Skin epidermis (tissue), 12 donors: ENCODE data around the gene WDR27.
"Not testable (repeated sequence)": the region's sequence is repeated elsewhere in the genome, so short reads cannot be mapped to it uniquely, and the experiment has no call there.

Source experiments
- H3K27ac ChIP-seq, 21 experiments: fragments of 200-600 bp; sonication (generic) in 11 of 21; one replicate each; pipeline ENCODE4 v1.5.0; 2020; ENCODE audit warnings: mild to moderate bottlenecking in 3 of 21, inconsistent platforms in 2 of 21, moderate library complexity in 2 of 21
- H3K4me3 ChIP-seq, 7 experiments: fragments of 200-600 bp; sonication (generic) in 2 of 7; one replicate each; pipeline ENCODE4 v1.5.0; 2020; ENCODE audit warnings: inconsistent platforms in 2 of 7, mild to moderate bottlenecking in 2 of 7, moderate library complexity in 1 of 7

The WDR27 gene

GRCh38 chr6:169647637-169648036 is 54.2 kb downstream of the WDR27 start:
- no peak overlapping the region for H3K4me3 ChIP-seq
- H3K27ac ChIP-seq, result no peak overlapping the region

- Histone ChIP-seq H3K27ac (no peak overlapping the region), H3K4me3 (no peak overlapping the region)
These were observed 54.8 kb downstream of the WDR27 start for GRCh38 chr6:169646906-169647567.

- not testable (repeated sequence) for H3K4me3 ChIP-seq, H3K27ac ChIP-seq
These were observed 56.4 kb downstream of the WDR27 start for GRCh38 chr6:169645459-169645858.

DNA sequence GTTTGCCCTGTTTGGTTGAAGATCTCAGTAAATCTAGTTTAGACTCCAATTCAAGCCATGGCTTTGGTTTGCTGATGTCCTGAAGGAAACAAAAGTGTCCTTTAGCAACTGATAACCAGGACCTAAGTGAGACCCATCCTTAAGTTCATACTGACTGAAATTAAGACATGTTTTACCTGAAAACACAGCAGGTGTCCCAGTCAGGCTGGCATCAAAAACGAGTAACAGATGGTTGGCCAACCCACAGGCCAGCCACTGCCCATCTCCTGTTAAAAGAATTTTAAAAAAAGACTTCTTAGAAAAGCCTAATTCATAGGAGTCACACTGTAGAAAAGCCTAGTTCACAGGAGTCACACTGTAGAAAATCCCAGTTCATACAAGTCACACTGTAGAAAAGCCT is 58.3 kb downstream of the WDR27 start:
- Histone ChIP-seq H3K27ac (no peak overlapping the region), H3K4me3 (no peak overlapping the region)

- H3K27ac ChIP-seq, result no peak overlapping the region
- H3K4me3 ChIP-seq, result no peak overlapping the region
These were observed 59.4 kb downstream of the WDR27 start for GRCh38 chr6:169642455-169642854.

GRCh38 chr6:169641461-169642085 is 60.3 kb downstream of the WDR27 start:
- Histone ChIP-seq H3K27ac (no peak overlapping the region), H3K4me3 (no peak overlapping the region)

DNA sequence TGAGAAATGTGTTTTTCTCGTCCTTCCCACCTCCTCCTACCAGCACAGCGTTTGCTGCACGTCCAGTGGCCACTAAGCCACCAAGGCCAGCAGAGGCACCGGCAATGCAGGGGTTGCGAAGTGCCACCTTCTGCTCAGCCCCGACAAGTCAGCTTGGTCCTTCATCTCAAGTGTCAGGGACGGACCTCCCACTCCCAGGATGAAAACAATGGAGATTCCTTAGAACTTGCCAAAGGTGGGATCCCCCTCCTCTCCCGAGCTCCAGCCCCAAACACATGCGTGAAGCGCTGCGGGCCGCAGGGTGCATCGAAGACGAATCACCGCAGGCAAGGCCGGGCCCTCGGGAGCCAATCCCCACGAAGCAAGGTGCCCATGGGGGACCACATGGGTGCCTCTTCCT is 60.8 kb downstream of the WDR27 start:
- no peak overlapping the region for H3K4me3 ChIP-seq

DNA sequence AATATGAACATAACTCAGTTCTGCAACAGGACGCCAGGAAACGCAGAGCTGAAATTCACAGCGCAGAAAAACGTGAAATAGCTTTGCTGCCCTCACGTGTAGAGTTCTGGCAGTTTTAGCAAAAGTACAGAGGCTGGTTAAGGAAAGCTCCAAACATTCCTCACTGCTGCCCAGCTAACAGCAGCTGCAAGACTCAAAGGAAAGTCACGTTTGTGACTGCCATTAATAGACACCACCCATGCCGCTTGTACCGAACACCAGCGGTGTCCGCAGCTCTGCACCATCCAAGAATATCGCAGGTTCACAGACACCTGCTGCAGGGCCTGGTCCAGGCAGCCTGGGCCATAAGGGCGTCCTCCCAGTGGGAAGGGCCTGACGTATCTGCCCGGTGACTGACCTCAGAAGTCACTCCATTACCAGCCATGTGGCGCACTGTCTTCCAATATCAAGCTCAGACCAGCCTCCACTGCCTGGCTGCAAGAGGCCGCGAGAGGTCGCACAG is 61.4 kb downstream of the WDR27 start:
- no peak overlapping the region for H3K27ac ChIP-seq

More for the DNA sequence above, 60.8 kb downstream of the WDR27 start:
- no peak overlapping the region for H3K27ac ChIP-seq

GRCh38 chr6:169639653-169640278 is 62.1 kb downstream of the WDR27 start:
- H3K4me3 ChIP-seq, result no peak overlapping the region
- H3K27ac ChIP-seq, result no peak overlapping the region

More for the DNA sequence above, 61.4 kb downstream of the WDR27 start:
- no peak overlapping the region for H3K4me3 ChIP-seq

DNA sequence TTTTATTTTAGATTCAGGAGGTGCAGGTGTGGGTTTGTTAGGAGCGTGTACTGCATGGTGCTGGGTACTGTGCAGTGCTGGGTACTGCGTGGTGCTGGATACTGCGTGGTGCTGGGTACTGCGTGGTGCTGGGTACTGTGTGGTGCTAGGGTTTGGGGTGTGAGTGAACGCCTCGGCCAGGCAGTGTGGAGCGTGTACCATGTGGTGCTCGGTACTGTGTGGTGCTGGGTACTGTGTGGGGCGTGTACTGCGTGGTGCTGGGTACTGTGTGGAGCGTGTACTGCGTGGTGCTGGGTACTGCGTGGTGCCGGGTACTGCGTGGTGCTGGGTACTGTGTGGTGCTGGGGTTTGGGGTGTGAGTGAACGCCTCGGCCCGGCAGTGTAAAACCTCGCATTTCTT is 62.9 kb downstream of the WDR27 start:
- Histone ChIP-seq H3K27ac (no peak overlapping the region), H3K4me3 (no peak overlapping the region)

DNA sequence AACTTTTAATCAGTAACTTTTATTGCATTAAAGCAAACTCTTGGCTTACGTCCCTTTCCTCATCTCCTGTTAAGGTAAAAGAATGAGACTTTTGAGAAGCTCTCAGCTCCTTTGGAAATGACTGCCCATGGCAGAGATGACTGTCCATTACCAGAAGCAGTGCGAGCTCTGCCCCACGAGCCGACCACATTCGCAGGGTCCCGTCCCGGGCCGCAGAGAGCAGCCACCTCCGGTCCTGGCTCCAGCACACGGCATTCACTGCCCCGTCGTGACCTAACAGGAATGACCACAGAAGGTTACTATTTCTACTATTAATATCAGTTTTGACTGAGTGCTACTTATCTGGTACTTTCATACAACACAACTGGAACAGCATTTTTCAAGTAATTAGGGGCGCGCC is 63.4 kb downstream of the WDR27 start:
- Histone ChIP-seq H3K4me3 (no peak overlapping the region), H3K27ac (no peak overlapping the region)

GRCh38 chr6:169635345-169635744 is 66.5 kb downstream of the WDR27 start:
- no peak overlapping the region for H3K4me3 ChIP-seq
- H3K27ac ChIP-seq, result no peak overlapping the region

GRCh38 chr6:169632841-169633240 is 69.0 kb downstream of the WDR27 start:
- no peak overlapping the region for H3K4me3 ChIP-seq

GRCh38 chr6:169629256-169629655 is 72.6 kb downstream of the WDR27 start:
- no peak overlapping the region for H3K4me3 ChIP-seq
- no peak overlapping the region for H3K27ac ChIP-seq

More at GRCh38 chr6:169632841-169633240, 69.0 kb downstream of the WDR27 start:
- H3K27ac ChIP-seq, result no peak overlapping the region

DNA sequence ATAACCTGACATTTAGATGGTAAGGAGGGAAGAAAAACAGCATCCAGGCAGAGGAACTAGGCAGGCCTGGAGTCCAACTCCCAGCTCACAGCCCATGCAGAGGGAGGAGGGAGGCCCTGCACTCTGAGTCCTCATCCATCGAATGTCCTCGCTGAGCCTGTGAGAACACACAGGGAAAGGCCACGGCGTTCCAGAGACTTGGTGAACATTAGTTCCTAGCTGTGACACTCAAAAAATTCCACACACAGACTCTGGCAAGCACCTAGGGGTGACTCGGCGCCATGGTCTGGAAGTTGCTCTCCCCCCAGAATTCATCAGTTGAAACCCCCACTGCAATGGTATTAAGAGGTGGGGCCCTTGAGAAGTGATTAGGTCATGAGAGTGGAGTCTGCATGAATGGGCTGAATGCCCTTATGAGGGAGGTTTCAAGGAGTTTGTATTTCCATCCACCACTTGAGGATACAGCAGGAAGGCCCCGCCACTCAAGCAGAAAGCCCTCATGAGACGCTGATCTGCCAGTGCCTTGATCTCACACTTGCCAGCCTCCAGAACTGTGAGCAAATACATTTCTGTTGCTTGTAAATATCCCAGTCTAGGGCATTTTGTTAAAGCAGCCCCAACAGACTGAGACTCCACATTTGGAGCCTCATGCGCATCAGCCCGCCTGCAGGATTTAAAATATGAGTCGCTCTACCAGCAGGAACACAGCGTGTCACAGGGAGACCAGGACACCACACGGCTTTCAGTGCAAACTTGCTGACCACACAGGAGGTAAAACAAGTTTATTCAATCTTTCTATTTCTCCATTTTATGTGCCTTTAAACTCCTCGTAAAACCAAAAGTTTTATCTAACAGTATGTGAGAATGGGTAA is 73.9 kb downstream of the WDR27 start:
- no peak overlapping the region for H3K4me3 ChIP-seq
- no peak overlapping the region for H3K27ac ChIP-seq

DNA sequence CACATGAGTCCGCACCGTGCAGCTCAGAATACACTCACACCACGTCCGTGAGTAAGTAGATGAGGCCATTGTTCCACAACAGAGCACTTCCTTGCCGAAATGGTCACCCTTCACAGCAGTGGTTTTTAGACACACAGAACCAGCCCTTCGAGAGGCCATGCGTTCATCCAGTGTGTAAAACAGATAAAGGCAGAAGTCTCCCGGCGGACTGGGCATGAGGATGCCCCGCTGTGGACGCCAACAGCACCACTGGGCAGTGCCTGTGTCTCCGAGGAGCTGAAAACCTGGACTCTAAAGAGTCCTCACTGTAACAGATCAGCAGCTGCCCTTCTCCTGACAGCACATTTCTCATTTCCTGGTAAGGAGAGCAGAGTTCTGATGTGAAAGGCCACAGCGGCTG is 75.2 kb downstream of the WDR27 start:
- no peak overlapping the region for H3K27ac ChIP-seq
- H3K4me3 ChIP-seq, result no peak overlapping the region

DNA sequence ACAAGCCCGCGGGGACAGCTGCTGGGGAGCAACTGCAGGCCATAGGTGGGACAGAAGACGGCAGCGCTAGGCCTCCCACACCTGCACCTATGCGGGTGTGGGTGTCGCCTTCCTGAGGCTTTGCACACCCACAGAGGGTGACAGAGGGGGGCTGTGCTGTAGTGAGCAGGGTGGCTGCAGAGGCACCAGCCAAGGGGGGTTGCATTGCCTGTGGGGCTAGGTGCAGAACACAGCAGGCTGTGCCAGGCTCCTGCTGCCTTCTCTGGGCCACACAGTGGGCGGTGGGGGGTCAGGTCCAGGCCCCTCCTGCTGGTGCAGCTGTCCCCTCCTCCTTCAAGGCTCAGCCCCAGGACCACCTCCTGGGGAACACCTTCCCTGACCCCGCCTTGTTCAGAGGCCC is 75.7 kb downstream of the WDR27 start:
- H3K4me3 ChIP-seq, result no peak overlapping the region
- H3K27ac ChIP-seq, result no peak overlapping the region

GRCh38 chr6:169625376-169625775 is 76.5 kb downstream of the WDR27 start:
- no peak overlapping the region for H3K27ac ChIP-seq
- no peak overlapping the region for H3K4me3 ChIP-seq

DNA sequence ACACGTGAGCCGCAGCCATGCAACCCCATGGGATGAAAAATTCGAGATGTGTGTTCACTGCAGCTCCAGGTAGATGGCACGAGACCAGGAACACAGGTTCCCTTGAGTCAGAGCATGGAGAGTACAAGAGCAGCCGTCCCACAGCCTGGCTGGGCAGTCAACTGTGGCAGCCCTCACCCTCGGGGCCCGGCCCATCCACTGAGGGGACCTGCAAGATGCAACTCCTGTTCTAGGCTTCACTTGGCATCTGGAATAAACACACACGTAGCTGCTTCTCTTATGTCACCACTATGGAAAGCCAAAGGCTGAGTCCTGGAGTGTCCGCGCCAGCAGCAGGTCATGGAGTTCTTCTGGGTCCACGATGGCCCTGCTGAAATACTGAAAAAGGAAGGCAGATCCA is 77.0 kb downstream of the WDR27 start:
- no peak overlapping the region for H3K4me3 ChIP-seq
- no peak overlapping the region for H3K27ac ChIP-seq

GRCh38 chr6:169623975-169624374 is 77.9 kb downstream of the WDR27 start:
- no peak overlapping the region for H3K4me3 ChIP-seq
- H3K27ac ChIP-seq, result no peak overlapping the region
